ENCODE results near the gene DAP3.
"Not testable (repeated sequence)": the region's sequence is repeated elsewhere in the genome, so short reads cannot be mapped to it uniquely, and the experiment has no call there.

Gene DAP3

DNA sequence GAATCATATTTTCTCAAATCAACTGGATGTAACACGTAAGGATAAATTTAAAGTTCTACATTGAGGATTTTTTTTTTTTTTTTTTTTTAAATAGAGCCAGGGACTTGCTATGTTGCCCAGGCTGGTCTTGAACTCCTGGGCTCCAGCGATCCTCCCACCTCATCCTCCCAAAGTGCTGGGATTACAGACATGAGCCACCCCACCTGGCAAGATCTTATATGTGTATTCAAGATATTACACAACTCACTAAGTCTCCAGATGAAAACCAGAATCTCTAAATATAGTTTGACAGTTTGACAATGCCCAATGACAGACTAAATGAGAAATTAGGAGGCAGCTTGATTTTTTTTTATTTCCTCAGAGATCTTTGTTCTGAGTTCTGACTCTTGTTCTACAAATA is 7.1 kb upstream of the DAP3 start:
- DNase-seq (ENCODE audit: low spot score): no peak

DNA sequence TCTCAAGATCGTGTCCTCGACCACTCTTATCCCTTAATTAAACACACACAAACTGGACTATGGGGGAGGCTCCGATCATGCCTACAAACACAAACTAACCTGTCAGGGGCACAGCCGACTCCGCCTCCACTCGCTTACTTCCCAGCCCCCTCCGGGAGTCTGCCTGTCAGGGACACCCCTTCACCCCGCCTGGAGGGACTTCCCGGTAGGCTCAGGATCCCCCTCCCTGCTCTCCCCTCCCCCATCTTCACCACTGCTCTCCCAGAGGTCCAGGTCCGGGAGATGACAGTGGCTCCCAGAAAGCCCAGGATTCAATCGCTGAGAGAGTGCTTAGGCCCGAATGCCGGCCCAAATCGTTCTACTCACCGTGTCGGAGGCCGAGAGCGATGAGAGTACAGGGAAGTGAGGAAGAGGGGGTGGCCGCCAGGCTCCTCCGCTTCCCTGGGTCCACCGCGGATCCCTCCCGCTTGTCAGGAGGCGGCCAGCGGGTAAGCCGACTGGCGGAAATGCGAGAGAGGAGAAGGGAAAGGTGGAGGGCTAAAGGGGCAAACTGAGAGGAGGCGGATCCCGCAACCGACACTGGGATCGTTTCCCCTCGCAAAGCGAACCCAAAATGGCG is 1.1 kb upstream of the DAP3 start:
- peak; percentile 12 for DNase-seq (ENCODE audit: low spot score)

DNA sequence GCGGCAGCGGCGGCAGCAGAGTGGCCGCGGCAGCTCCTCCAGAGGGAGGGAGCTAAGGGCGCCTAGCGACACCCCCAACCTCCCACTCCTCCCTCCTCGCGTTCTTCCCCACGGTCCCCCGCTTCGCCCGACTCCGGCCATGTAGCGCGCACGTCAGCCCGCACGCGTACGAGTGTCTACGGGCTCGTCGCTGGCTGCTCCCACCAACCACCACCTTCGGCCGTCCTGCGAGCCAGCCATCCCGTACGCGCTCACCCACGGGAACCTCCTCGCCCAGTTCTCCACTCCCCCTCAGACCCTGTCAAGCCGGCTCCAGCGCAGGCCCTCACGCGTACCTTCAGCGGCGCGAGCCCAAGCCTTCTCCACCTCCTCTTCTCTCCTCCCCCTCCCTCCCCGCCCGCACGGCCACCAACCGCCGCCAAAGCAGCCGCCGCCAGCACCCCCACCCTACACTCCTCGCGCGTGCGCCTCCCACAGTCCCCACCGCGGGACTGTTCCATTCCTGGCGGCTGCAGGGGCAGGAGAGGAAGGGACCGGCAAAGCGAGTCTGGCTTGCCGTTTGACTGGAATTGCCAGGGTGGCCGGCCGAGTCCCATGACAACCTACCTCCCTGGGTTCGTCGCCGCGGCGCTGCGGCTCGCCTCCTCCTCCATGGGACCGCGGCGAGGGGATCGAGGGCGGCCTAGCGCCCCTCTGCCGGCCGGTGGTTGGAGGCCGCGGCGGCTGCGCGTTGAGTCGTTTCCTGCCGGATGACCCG is 389 bp upstream of the DAP3 start, which contains the start of gene YY1AP1:
Gene YY1AP1, minus strand, starts transcription at position 451 of the 757 bp plus-strand sequence. CDS start 8,338 bp downstream, outside the sequence.
- DNase-seq (ENCODE audit: low spot score): peak; percentile 84

DNA sequence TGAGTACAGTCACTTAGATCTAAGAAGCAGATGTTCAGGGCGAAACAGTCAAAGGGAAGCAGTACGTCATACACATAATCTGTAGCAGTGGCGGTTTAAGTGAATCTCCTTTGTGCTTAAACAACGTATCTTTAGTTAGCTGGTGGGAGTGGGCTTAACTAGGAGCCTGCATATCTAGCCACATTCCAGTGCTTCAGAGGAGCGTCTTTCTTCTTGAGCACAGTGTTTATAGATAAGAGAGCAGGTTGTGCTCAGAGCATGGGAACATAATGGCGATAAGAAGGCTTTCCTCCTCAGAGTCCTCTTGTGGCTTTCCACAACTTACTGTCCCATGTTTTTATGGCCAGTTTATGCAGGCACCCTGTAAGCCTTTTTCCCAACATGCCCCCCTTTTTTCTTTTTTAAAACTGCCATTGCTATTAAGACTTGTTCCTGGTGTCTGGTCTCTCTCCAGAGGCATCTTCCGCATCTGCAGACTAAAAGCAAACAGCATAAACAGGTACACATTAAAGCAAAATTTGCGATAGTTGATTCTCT is 3.2 kb downstream of the DAP3 start:
- no peak for DNase-seq (ENCODE audit: low spot score)

DNA sequence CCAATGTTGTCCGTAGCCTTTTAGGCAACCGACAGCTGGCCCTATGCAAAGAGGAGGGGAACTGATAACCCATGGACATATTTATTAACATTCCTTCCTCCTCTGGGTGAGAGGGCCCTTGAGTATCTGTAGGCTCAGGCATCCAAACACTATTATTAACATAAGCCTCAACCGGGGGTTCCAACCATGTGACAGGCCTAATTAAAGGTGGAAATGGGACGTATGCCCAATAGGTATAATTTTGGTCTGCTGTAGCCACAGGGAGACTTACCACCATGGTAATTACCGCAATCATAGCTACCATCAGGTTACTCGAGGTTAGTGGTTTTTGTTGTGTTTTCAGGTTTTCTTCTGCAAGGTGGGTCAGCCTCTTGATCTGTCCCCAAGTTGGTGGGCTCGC is 5.3 kb downstream of the DAP3 start:
- DNase-seq (ENCODE audit: low spot score): no peak

DNA sequence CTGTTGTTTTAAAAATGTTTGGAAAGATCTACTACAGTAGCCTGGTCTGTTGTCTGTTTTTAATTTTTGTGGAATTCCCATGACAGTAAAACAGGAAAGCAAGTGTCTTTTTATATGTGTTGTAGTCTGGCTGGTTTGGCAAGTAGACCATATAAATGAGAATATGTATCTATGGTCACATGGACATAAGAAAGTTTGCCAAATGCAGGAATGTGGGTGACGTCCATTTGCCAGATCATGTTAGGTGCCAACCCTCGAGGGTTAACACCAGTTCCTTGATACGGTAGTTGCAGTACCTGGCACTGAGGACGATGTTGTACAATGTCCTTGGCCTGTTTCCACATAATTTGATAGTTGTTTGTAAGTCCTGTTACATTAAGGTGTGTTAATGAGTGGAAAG is 6.2 kb downstream of the DAP3 start:
- DNase-seq (ENCODE audit: low spot score): peak; percentile 49

DNA sequence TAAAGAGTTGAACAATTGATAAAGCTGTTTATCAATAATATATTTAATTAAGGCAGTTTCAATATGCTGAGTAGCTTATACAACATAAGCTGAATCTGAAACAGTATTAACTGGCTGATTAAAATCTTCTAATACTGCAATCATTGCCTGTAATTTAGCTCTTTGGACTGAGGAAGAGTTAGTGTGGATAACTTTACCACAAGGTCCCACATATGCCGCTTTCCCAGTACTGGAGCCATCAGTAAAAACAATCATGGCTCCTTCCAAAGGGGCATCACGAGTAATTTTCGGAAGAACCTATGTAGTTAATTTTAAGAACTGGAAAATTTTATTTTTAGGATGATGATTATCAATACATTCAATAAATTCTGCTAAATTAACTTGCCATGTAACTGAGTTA is 6.7 kb downstream of the DAP3 start:
- DNase-seq (ENCODE audit: low spot score): no peak

DNA sequence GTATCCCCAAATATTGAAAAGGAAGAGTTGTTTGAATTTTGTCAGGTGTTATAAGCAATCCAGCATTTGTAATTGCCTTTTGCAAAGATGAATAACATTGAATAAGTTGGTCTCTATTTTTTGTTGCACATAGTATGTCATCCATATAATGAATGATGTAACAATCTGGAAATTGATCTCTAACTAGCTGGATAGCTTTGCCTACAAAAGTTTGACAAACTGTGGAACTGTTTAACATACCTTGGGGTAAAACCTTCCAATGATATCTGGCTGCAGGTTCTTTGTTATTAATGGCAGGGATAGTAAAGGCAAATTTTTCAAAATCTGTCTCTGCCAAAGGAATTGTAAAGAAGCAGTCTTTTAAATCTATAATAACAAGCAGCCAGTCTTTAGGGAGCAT is 7.6 kb downstream of the DAP3 start:
- DNase-seq (ENCODE audit: low spot score): no peak

DNA sequence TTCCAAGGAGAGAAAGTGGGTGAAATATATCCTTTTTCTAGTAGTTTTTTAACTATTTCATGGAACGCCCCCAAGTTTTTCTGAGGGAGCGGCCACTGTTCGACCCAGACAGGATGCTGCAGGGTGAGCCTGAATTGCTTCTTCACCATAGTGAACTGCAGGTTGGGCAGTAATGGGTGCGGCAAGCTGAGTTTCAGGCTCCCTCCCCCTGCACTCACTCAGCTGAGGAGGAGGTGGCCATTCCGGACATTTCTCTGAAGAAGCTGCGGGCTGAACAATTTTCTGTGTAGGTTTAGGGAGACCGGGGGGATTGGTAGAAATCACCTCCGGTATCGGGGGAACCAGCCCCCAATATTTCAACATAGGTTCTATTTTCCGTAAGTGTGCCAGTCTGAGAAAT is 8.2 kb downstream of the DAP3 start:
- DNase-seq (ENCODE audit: low spot score): no peak

DNA sequence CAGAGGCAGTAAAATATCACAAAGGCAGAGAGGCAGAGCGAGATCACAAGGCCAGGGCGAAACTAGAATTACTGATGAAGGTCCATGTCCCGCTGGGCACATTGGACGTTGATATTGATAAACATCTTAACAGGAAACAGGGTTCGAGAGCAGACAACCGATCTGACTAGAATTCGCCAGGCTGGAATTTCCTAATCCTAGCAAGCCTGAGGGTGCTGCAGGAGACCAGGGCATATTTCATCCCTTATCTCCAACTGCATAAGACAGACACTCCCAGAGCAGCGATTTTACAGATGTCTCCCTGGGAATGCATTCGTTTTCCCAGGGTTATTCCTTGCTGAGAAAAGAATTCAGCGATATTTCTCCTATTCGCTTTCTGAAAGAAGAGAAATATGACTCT is 8.7 kb downstream of the DAP3 start:
- not testable (repeated sequence) for DNase-seq (ENCODE audit: low spot score)

DNA sequence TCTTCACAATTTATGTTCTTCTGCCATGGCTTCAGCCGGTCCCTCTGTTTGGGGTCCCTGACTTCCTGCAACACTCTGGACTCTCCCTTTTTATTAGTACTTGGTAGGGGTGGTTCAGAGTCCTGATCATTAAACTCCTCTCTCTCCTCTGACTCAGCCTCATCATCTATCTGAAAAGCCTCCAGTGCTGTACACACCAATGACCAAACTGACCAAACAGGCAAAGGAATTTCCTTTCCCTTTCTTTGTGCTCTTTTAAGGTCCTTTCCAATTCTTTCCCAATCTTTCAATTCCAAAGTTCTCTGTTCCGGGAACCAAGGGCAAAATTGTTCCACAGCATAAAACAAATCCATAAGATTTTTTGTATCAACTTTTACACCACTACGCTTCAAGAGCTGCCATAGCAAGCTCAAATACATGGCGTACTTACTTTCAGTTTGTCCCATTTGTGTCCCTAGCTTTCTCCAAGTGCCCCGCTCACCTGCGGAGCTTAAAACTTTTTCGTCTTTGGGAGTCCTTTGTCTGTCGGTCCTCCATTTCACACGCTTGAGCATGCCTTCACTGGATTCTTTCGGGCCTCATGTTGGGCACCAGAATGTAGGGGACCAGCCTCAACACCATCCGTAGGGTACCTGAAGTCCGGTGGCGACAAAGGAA is 9.6 kb downstream of the DAP3 start:
- no peak for DNase-seq (ENCODE audit: low spot score)

DNA sequence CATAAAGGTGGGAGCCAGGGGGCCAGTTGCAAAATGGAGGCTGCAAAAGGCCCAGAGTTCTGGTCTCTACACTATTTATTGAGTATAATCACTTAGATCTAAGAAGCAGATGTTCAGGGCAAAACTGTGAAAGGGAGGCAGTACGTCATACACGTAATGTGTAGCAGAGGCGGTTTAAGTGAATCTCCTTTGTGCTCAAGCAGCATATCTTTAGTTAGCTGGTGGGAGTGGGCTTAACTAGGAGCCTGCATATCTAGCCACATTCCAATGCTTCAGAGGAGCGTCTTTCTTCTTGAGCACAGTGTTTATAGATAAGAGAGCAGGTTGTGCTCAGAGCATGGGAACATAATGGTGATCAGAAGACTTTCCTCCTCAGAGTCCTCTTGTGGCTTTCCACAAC is 10.2 kb downstream of the DAP3 start:
- not testable (repeated sequence) for DNase-seq (ENCODE audit: low spot score)

DNA sequence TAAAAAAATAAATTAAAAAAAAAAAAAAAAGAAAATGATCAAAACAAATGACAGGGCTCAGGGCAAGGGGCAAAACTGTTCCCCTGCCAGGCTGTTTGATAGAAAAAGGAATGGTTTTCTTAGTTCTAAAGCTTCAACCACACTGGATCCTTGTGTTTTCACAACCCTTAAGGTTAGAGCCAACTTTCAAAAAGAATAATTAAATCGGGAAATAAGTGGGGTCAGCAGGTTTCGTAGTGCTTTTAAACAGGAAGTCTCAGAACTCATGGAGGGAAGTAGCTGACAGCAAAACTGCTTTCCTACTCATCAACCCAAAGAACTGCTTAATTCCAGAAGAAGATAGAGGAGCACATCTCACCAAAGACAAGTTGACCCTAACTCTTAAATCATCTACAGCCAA is 12.8 kb downstream of the DAP3 start:
- not testable (repeated sequence) for DNase-seq (ENCODE audit: low spot score)

DNA sequence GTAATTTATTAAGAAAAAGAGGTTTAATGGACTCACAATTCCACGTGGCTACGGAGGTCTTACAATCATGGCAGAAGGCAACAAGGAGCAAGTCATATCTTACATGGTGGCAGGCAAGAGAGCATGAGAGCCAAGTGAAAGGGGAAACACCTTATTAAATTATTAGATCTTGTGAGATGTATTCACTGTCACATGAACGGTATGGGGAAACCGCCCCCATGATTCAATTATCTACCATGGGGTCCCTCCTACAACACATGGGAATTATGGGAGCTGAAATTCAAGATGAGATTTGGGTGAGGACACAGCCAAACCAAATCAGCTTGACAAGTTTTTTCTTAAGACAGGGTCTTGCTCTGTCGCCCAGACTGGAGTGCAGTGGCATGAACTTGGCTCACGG is 14.3 kb downstream of the DAP3 start:
- DNase-seq (ENCODE audit: low spot score): no peak

DNA sequence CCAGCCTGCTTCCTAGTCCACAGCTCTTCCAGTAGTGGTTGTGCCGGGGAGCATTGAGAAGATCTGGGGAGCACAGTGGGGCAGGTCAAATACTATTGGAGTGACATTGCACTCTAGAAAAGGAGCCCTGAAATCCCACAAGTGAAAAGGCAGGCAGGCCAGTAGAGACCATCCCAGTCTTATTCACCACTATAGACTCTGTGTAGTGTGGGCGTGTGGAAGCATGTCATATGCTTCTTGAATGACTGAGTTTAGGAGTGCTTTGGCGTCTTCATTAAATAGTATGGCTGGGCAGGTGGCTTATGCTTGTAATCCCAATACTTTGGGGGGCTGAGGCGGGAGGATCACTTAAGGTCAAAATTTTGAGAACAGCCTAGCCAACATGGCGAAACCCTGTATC is 15.5 kb downstream of the DAP3 start:
- DNase-seq (ENCODE audit: low spot score): not testable (repeated sequence)

DNA sequence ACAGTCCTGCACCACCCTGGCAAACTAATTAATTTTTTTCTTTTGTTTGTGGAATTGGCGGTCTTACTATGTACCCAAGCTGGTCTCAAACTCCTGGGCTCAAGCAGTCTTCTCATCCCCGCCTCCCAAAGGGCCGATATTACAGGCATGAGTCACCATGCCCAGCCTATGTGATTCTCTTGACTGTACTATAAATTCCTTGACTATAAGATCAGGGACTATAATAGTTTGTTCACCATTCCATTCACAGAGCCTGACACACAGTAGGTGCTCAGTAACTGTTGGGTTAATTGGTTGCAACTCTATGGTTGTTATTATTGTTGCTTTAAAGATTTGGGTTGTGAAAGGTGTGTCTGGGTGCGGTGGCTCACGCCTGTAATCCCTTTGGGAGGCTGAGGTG is 17.2 kb downstream of the DAP3 start:
- DNase-seq (ENCODE audit: low spot score): peak; percentile 61

DNA sequence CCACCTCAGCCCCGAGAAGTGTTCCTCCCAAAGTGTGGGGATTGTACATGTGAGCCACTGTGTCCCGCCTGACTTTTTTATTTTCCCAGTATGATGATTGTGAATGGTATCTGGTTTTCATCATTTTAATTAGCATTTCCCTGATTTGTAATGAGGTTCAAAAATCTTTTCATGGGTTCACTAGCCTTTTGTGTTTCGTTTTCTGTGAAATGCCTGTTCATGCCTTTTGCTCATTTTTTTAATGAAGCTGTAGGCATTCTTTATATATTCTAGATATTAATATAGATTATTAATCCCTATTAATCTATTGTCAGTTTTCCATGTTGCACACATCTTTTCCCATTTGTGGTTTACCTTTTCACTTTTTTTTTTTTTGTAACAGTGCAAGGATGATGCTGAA is 20.5 kb downstream of the DAP3 start:
- no peak for DNase-seq (ENCODE audit: low spot score)

DNA sequence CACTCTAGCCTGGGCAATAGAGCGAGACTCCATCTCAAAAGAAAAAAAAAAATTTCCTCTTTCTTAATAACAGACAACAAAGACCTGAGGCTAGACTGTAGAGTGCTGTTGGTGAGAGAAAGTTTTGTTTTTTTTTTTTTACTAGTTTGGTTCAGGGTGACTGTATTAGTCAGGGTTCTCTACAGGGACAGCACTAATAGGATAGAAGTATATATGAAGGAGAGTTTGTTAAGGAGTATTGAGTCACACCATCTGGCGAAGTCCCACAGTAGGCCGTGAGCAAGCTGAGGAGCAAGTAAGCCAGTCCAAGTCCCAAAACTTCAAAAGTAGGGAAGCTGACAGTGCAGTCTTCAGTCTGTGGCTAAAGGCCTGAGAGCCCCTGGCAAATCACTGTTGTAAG is 22.6 kb downstream of the DAP3 start:
- DNase-seq (ENCODE audit: low spot score): not testable (repeated sequence)

DNA sequence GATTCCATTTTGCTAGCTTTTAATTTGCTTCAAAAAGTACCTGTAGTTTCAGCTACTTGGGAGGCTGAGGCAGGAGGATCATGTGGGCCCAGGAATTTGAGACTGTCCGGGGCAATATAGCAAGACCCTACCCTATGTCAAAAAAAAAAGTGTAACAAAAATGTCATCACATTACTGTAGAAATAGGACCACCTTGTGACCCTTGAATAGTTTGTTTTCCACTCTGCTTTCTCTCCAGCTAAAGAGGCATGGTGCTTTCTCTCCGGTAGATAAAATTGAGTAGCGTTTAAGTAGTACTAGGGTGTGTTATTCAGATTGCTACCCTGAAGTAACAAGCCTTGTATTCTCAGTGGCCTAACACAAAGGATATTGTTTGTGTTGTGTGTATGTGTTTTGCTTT is 23.7 kb downstream of the DAP3 start:
- not testable (repeated sequence) for DNase-seq (ENCODE audit: low spot score)

DNA sequence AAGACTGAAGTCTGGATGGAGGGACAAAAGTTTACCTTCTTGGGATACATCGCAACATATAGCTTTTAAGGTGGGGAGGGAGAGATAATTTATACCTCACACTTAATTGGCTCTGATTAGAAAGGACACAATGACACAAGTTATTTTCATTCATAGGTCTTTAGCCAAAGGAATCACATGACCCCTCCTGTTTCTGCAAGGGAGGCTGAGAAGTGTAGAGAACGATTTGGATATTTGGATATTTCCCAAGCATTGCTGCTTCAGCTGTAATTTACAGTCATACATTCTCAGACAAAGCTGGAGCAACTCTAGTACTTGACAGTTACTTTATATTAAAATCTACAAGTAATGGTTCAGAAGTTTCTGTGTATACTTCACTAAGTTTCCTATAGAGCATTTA is 24.2 kb downstream of the DAP3 start:
- no peak for DNase-seq (ENCODE audit: low spot score)

DNA sequence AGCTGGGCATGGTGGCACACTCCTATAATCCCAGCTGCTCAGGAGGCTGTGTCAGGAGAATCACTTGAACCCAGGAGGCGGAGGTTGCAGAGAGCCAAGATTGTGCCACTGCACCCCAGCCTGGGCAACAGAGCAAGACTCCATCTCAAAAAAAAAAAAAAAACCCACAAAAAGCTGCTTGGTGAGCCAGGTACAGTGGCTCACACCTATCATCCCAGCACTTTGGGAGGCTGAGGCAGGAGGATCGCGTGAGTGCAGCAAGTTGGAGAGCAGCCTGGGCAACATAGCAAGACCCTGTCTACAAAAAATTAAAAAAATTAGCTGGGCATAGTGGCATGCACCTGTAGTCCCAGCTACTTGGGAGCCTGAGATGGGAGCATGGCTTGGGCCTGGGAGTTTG is 26.2 kb downstream of the DAP3 start:
- DNase-seq (ENCODE audit: low spot score): not testable (repeated sequence)

DNA sequence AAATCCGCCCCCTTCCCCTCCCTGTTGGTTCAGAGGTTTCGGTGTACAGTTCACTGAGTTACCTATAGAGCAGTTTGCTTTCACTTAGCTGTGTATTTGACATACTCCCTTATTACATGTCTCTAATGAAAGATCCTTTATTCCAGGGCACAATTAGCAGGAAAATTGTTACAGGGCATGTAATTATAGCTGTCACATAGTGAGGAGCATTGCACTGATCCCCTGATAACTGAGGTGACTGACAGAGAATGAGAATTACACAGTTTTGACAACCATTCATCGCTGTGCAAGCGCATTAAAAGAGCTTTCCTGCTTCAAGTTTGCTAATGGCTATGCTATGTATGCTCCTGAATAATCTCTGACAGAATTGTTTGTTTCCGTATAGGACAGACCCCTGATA is 26.9 kb downstream of the DAP3 start:
- DNase-seq (ENCODE audit: low spot score): no peak

DNA sequence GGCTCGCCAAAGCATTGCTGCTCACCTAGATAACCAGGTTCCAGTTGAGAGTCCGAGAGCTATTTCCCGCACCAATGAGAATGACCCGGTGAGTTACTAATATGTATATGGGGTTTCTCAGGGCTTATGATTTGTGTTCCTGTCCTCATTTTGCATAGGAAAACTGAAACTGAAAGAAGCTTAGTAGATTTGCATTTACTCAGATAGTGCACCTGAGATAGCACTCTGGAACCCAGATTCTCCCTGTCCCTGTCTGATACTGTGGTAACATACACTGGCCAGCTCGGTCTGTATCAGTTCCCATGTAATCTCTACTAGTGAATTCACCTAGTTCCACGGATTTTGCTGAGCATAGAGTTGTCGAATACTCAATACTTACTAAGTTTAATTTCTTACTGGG is 28.1 kb downstream of the DAP3 start:
- DNase-seq (ENCODE audit: low spot score): no peak

Measured in RKO (cell line).